K562 (cell line): ENCODE measurements around the gene MRGPRE. TPM values are rescaled to one million over a fixed set of nuclear protein-coding genes. Genes with fewer than 3 reads are reported as not detected.

Experiments
- ATAC-seq: fragments of 200-7000 bp; cut with Tn5 transposase; 3 replicates; pipeline ENCODE4 v1.9.1; 2020; ENCODE audit warnings: moderate library complexity
- BruUV-seq: library from RNA; stranded (reverse); fragments of 400-500 nt; replicated peaks from 2 replicates; lab custom pipeline; 2021; lab: Mats Ljungman, UMichigan
- CTCF ChIA-PET: fragments of 300-600 bp; formaldehyde crosslinking; extraction: SDS; loops from one replicate; lab custom pipeline; 2021; ENCODE audit warnings: low intra/inter-chr PET ratio; lab: Yijun Ruan, JAX
- POLR2A ChIA-PET: fragments of 300-600, 350-650 bp; sonication (Branson Sonifier 250); formaldehyde crosslinking; extraction: SDS; loops from one replicate; lab custom pipeline; 2021; ENCODE audit warnings: antibody characterized with exemption, inconsistent platforms; lab: Yijun Ruan, JAX
- DNase-seq, 4 experiments: peaks; one replicate each; pipeline versions ENCODE4 v3.0.0 to v3.0.0-alpha.2; 2011 to 2018; ENCODE audit warnings: low spot score in 3 of 4, mixed read lengths in 3 of 4; ENCODE audit errors: extremely low read depth in 1 of 4
- FAIRE-seq: peaks from 2 replicates; lab custom pipeline; 2011; peaks lifted over from hg19 to GRCh38; lab: Jason Lieb, UNC
- H2AFZ ChIP-seq: 2 replicates; pipeline ENCODE4 v1.6.0; 2011; ENCODE audit warnings: low read depth, low read length, control low read depth, inconsistent platforms
- H3K27ac ChIP-seq: fragments of 200-600 bp; 3 replicates; pipeline ENCODE4 v1.8.0; 2011; ENCODE audit warnings: low read depth, mild to moderate bottlenecking, control low read depth, inconsistent platforms, low read length, moderate library complexity, mixed read lengths; ENCODE audit errors: extremely low read depth
- H3K27me3 ChIP-seq, 2 experiments: fragments of 300-600 bp in 1 of 2; 2 replicates in 1 of 2; 3 replicates in 1 of 2; pipeline versions ENCODE4 v1.6.0 to v1.8.0; 2011; ENCODE audit warnings: inconsistent platforms in 2 of 2, low read length in 2 of 2, mild to moderate bottlenecking in 1 of 2, mixed read lengths in 1 of 2, moderate library complexity in 1 of 2; ENCODE audit not compliant: control insufficient read depth in 2 of 2, insufficient read depth in 2 of 2
- H3K36me3 ChIP-seq: fragments of 300-600 bp; 3 replicates; pipeline ENCODE4 v1.8.0; 2011; ENCODE audit warnings: mild to moderate bottlenecking, low read length, inconsistent platforms; ENCODE audit not compliant: control insufficient read depth, insufficient read depth
- H3K4me1 ChIP-seq, 2 experiments: fragments of 200-600 bp in 1 of 2; replicated peaks in 1 of 2; 2 replicates in 1 of 2; 3 replicates in 1 of 2; pipeline versions ENCODE4 v1.5.1 to v1.8.0; 2011; ENCODE audit warnings: inconsistent platforms in 2 of 2, low read length in 2 of 2, mild to moderate bottlenecking in 1 of 2, mixed read lengths in 1 of 2, moderate library complexity in 1 of 2; ENCODE audit not compliant: control insufficient read depth in 2 of 2, insufficient read depth in 2 of 2
- H3K4me2 ChIP-seq: 2 replicates; pipeline ENCODE4 v1.6.1; 2011; ENCODE audit warnings: low read length, control low read depth, inconsistent platforms, mixed read lengths; ENCODE audit not compliant: insufficient read depth
- H3K4me3 ChIP-seq: fragments of 200-600 bp; sonication (generic), shearing (Covaris generic); 2 replicates; pipeline ENCODE4 v1.5.1; 2016; ENCODE audit warnings: control low read depth, inconsistent platforms
- H3K79me2 ChIP-seq: fragments of 200-600 bp; 3 replicates; pipeline ENCODE4 v1.8.0; 2011; ENCODE audit warnings: low read length, inconsistent platforms; ENCODE audit not compliant: control insufficient read depth, insufficient read depth
- H3K9ac ChIP-seq, 2 experiments: 2 replicates each; pipeline versions ENCODE4 v1.6.0 to v1.6.1; 2011; ENCODE audit warnings: low read depth in 2 of 2, low read length in 2 of 2, control low read depth in 1 of 2, inconsistent platforms in 1 of 2, mild to moderate bottlenecking in 1 of 2, mixed read lengths in 1 of 2; ENCODE audit not compliant: insufficient read depth in 1 of 2
- H3K9me1 ChIP-seq: one replicate; pipeline ENCODE4 v1.6.0; 2011; ENCODE audit warnings: inconsistent platforms, mild to moderate bottlenecking, low read length, moderate library complexity; ENCODE audit not compliant: control insufficient read depth, insufficient read depth
- H3K9me3 ChIP-seq: replicated peaks from 2 replicates; pipeline ENCODE4 v1.5.1; 2011; ENCODE audit warnings: low read depth, low read length, inconsistent platforms; ENCODE audit not compliant: control insufficient read depth, insufficient read depth
- H4K20me1 ChIP-seq: replicated peaks from 2 replicates; pipeline ENCODE4 v1.6.1; 2011; ENCODE audit warnings: low read length, inconsistent platforms, mixed read lengths; ENCODE audit not compliant: control insufficient read depth, insufficient read depth
- ADNP ChIP-seq: fragments of 200-800 bp; sonication (Bioruptor generic); IDR thresholded peaks from 2 replicates; pipeline ENCODE4 v1.6.1; 2016; ENCODE audit warnings: missing genetic modification characterization, missing compliant biosample characterization
- BHLHE40 ChIP-seq: IDR thresholded peaks from 2 replicates; pipeline ENCODE4 v1.6.1; 2011; ENCODE audit warnings: low read length, improper control_type of control experiment
- CHD1 ChIP-seq: fragments of 200-600 bp; sonication (generic); IDR thresholded peaks from one replicate; pipeline ENCODE4 v1.6.1; 2012; ENCODE audit warnings: mild to moderate bottlenecking, moderate library complexity, low read length, inconsistent platforms
- DNMT1 ChIP-seq: fragments of 450-650 bp; IDR thresholded peaks from 2 replicates; pipeline ENCODE4 v1.6.1; 2016; ENCODE audit warnings: antibody characterized with exemption, mild to moderate bottlenecking
- ERF ChIP-seq: fragments of 450-650 bp; formaldehyde crosslinking; IDR thresholded peaks from 2 replicates; pipeline ENCODE4 v1.4.0; 2020; ENCODE audit warnings: mild to moderate bottlenecking, mixed read lengths
- KDM5B ChIP-seq: fragments of 200-600 bp; sonication (generic); IDR thresholded peaks from 2 replicates; pipeline ENCODE4 v1.6.1; 2012; ENCODE audit warnings: low read depth, mild to moderate bottlenecking, moderate library complexity, low read length, control low read depth, inconsistent platforms; ENCODE audit not compliant: insufficient replicate concordance
- MIER1 ChIP-seq: fragments of 450-650 bp; IDR thresholded peaks from 2 replicates; pipeline ENCODE4 v1.6.1; 2016; ENCODE audit warnings: antibody characterized with exemption, mild to moderate bottlenecking, low read depth
- RBM39 ChIP-seq: fragments of 200-400 bp; formaldehyde crosslinking; optimal IDR thresholded peaks from 2 replicates; pipeline ENCODE3; 2018; ENCODE audit warnings: low read depth, low read length
- TAF9B ChIP-seq: fragments of 450-650 bp; IDR thresholded peaks from 2 replicates; pipeline ENCODE4 v1.6.1; 2018; ENCODE audit warnings: mild to moderate bottlenecking; ENCODE audit not compliant: partially characterized antibody
- ZBTB8A ChIP-seq: fragments of 450-650 bp; IDR thresholded peaks from 2 replicates; pipeline ENCODE4 v1.6.1; 2018; ENCODE audit warnings: mild to moderate bottlenecking, moderate library complexity; ENCODE audit not compliant: partially characterized antibody
- ZC3H11A ChIP-seq: IDR thresholded peaks from 2 replicates; pipeline ENCODE4 v1.6.1; 2012; ENCODE audit warnings: low read depth, low read length, improper control_type of control experiment
- ZEB2 ChIP-seq: fragments of 450-650 bp; IDR thresholded peaks from 2 replicates; pipeline ENCODE4 v1.6.1; 2016
- ZNF124 ChIP-seq: sonication (generic); formaldehyde crosslinking; IDR thresholded peaks from 2 replicates; pipeline ENCODE4 v1.8.1; 2022; ENCODE audit warnings: missing genetic modification reagents
- ZNF347 ChIP-seq: fragments of 450-650 bp; formaldehyde crosslinking; IDR thresholded peaks from 2 replicates; pipeline ENCODE4 v1.4.0; 2020; ENCODE audit warnings: low read depth, mild to moderate bottlenecking, moderate library complexity
- ZZZ3 ChIP-seq: fragments of 450-650 bp; IDR thresholded peaks from 2 replicates; pipeline ENCODE4 v1.6.1; 2016; ENCODE audit warnings: antibody characterized with exemption, mild to moderate bottlenecking, moderate library complexity
- WGBS: fragments of 100-300 bp; shearing (Covaris generic); methylation state at CpG from one replicate; pipeline ENCODE4 v1.1.6; 2016; ENCODE audit warnings: low coverage, mixed read lengths; ENCODE audit not compliant: insufficient coverage; ENCODE audit errors: missing lambda C conversion rate; 5-methylcytosine and 5-hydroxymethylcytosine counted together
- in situ Hi-C: fragments of 300-500 bp; cut with MboI; formaldehyde crosslinking; loops from 4 replicates; pipeline ENCODE4 v1.15.0; 2018; ENCODE audit warnings: inconsistent platforms, mixed read lengths
- intact Hi-C: fragments of 100-400 bp; cut with micrococcal nuclease; formaldehyde crosslinking; loops from 2 replicates; pipeline ENCODE4 v1.14.2; 2022
- polyA plus RNA-seq, 8 experiments: library from polyadenylated mRNA; depleted of rRNA in 4 of 8; stranded (reverse) in 5 of 8; unstranded in 3 of 8; fragments of >200 nt; fragmentation: Nextera tagmentation in 2 of 8; fragmentation: Illumina TruSeq in 1 of 8; extraction: Ambion mirVana in 2 of 8; extraction: Trizol in 1 of 8; gene quantifications; 2 replicates each; pipeline versions ENCODE4 v1.2.1 to v1.2.3, GENCODE V29; 2011 to 2014; ENCODE audit warnings: inconsistent platforms in 1 of 8, missing spikeins in 1 of 8
- total RNA-seq, 7 experiments: library from RNA; depleted of rRNA in 6 of 7; stranded (reverse); fragments of >200 nt in 6 of 7; fragmentation: Illumina TruSeq in 2 of 7; extraction: Trizol in 2 of 7; gene quantifications; 2 replicates each; pipeline versions ENCODE4 v1.2.1 to v1.2.3, GENCODE V29; 2011 to 2021; ENCODE audit warnings: low replicate concordance in 1 of 7
- TF ChIP-seq, protein P1 (sequence below): fragments of 450-650 bp; IDR thresholded peaks from 2 replicates; pipeline ENCODE4 v1.6.1; 2017; ENCODE audit warnings: antibody characterized with exemption, mild to moderate bottlenecking

Gene MRGPRE
- total and polyA plus RNA-seq, 9 of the 15 experiments (the other 6 are each of a cell fraction or from before 2014, with no cell fraction given): not detected

DNA sequence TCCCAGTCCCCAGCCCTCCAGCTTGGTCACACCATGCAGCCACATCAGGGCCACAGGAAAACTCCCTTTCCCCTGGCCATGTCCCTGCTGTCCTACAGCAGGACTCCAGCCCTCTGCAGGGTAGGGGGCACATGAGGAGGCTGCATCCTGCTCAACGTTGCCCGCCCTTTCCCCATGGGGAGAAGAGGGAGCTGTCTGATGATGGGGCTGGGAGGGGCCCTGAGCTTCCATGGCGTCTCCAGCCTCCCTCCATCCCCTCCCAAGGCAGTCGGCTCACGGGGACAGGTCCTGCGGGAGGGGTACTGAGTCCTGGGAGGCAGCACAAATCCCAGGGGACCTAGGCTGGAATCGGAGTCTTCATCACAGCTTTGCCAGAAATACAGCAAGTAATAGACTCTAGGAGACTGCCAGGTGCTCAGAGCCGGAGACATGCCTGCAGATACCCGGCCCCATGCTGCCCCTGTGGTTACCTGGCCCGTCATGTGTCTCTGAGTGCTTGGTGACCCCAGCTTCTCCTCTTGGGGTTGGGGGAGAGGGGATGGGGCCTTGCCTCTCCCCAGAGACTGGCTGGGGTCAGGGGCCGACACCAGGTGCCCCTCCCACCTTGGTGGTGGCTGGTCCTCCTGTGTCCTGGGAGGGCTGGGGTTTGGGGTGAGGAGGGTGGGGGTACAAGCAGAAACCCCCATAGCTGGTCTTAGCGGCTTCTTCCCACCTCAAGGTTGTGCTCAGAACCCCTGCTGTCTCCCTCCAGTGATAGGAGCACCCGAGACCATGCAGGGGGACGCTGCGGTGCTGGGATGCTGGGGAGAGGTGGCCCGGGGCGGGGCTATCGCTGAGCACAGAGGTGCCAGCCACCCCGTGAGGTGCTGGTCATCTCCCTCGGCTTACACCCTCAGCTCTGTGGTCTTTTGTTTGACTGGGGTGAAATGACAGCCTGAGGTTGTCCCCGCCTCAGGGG, 2.3 kb downstream of the MRGPRE start:
- Histone ChIP-seq H3K4me3 (no peak overlapping the region), H3K27me3 (no peaks in the 10 kb centered on the region), H3K9me3 (no peaks in the 10 kb centered on the region), H3K4me1 (peaks cover 20 to 75% of the 10 kb centered on the region in 2 experiments), H4K20me1 (no peaks in the 10 kb centered on the region), H3K4me2 (no peak overlapping the region), H3K9ac (0 out of 4 replicates have a peak overlapping the region, but pooled peaks of 1 of the 2 experiments have one; percentile 16), H3K9me1 (peaks cover 4% of the 10 kb centered on the region), H3K27ac (no peak overlapping the region), H3K79me2 (no peaks in the 10 kb centered on the region), H2AFZ (no peak overlapping the region), H3K36me3 (no peaks in the 10 kb centered on the region)
- ATAC-seq: no peak
- CTCF ChIA-PET: interaction anchor here (0.5 kb wide), 1 partner anchor 1293 kb away, joined by 3 read pairs; no protein-coding TSS in a partner anchor
- in situ Hi-C loops: no loop called here
- WGBS: 52% methylated on average over 13 of the region's 21 CpGs
- BruUV-seq: no TSS peak
- POLR2A ChIA-PET: no interaction called here
- intact Hi-C loops: no loop called here
- no peak for DNase-seq
- FAIRE-seq: no peak
- no peak for TF ChIP-seq ZEB2
- no peak for TF ChIP-seq ZC3H11A
- no peak for TF ChIP-seq TAF9B
- TF ChIP-seq KDM5B: no peak
- TF ChIP-seq ERF: no peak
- TF ChIP-seq ZZZ3: no peak
- TF ChIP-seq MIER1: no peak
- TF ChIP-seq DNMT1: no peak
- TF ChIP-seq ZBTB8A: no peak
- no peak for TF ChIP-seq CHD1
- TF ChIP-seq ZNF347 (CRISPR knock-in tag): no peak
- TF ChIP-seq ZNF124 (CRISPR knock-in tag): no peak
- TF ChIP-seq RBM39: no peak
- no peak for TF ChIP-seq BHLHE40
- TF ChIP-seq ADNP (tag): no peak
- TF ChIP-seq, protein P1, sequence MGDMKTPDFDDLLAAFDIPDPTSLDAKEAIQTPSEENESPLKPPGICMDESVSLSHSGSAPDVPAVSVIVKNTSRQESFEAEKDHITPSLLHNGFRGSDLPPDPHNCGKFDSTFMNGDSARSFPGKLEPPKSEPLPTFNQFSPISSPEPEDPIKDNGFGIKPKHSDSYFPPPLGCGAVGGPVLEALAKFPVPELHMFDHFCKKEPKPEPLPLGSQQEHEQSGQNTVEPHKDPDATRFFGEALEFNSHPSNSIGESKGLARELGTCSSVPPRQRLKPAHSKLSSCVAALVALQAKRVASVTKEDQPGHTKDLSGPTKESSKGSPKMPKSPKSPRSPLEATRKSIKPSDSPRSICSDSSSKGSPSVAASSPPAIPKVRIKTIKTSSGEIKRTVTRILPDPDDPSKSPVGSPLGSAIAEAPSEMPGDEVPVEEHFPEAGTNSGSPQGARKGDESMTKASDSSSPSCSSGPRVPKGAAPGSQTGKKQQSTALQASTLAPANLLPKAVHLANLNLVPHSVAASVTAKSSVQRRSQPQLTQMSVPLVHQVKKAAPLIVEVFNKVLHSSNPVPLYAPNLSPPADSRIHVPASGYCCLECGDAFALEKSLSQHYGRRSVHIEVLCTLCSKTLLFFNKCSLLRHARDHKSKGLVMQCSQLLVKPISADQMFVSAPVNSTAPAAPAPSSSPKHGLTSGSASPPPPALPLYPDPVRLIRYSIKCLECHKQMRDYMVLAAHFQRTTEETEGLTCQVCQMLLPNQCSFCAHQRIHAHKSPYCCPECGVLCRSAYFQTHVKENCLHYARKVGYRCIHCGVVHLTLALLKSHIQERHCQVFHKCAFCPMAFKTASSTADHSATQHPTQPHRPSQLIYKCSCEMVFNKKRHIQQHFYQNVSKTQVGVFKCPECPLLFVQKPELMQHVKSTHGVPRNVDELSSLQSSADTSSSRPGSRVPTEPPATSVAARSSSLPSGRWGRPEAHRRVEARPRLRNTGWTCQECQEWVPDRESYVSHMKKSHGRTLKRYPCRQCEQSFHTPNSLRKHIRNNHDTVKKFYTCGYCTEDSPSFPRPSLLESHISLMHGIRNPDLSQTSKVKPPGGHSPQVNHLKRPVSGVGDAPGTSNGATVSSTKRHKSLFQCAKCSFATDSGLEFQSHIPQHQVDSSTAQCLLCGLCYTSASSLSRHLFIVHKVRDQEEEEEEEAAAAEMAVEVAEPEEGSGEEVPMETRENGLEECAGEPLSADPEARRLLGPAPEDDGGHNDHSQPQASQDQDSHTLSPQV: no peak
